A673 (cell line): ENCODE results near the gene NDE1. TPM values are rescaled to one million over a fixed set of nuclear protein-coding genes. Genes with fewer than 3 reads are reported as not detected.

Source experiments
- BruUV-seq: library from RNA; stranded (reverse); fragments of 400-500 nt; replicated peaks from 2 replicates; lab custom pipeline; 2021; lab: Mats Ljungman, UMichigan
- CTCF ChIA-PET: fragments of 300-600 bp; sonication (Branson Sonifier 250); formaldehyde crosslinking; loops from one replicate; lab custom pipeline; 2022; ENCODE audit warnings: antibody characterized with exemption; lab: Charles Lee
- POLR2A ChIA-PET: fragments of 300-600 bp; sonication (Branson Sonifier 250); formaldehyde crosslinking; loops from one replicate; lab custom pipeline; 2022; ENCODE audit warnings: antibody characterized with exemption; ENCODE audit not compliant: low non-redundant PET; lab: Charles Lee
- DNase-seq: peaks from one replicate; pipeline ENCODE4 v3.0.0-alpha.2; 2015; ENCODE audit warnings: low spot score
- H3K27ac ChIP-seq: fragments of 200-600 bp; sonication (generic); 2 replicates; pipeline ENCODE4 v1.5.1; 2016; ENCODE audit warnings: mixed run types, low read depth, mild to moderate bottlenecking, mixed read lengths, antibody characterized with exemption, low read length; ENCODE audit not compliant: poor library complexity, severe bottlenecking
- H3K27me3 ChIP-seq: fragments of 200-600 bp; sonication (generic); replicated peaks from 2 replicates; pipeline ENCODE4 v1.6.1; 2017; ENCODE audit warnings: mixed run types, low read depth, mild to moderate bottlenecking, mixed read lengths, antibody characterized with exemption, low read length; ENCODE audit not compliant: insufficient read depth, poor library complexity
- H3K36me3 ChIP-seq: fragments of 200-600 bp; sonication (generic); 2 replicates; pipeline ENCODE4 v1.6.1; 2016; ENCODE audit warnings: mixed run types, mild to moderate bottlenecking, mixed read lengths, antibody characterized with exemption, low read length; ENCODE audit not compliant: insufficient read depth, poor library complexity, severe bottlenecking
- H3K4me1 ChIP-seq: fragments of 200-600 bp; sonication (generic); 2 replicates; pipeline ENCODE4 v1.6.1; 2017; ENCODE audit warnings: mixed run types, mild to moderate bottlenecking, mixed read lengths, antibody characterized with exemption, low read length; ENCODE audit not compliant: insufficient read depth, poor library complexity, severe bottlenecking
- H3K4me3 ChIP-seq: fragments of 200-600 bp; sonication (generic); 2 replicates; pipeline ENCODE4 v1.5.1; 2016; ENCODE audit warnings: low read depth, mixed run types, mild to moderate bottlenecking, mixed read lengths, low read length; ENCODE audit not compliant: poor library complexity, severe bottlenecking
- H3K9me3 ChIP-seq: fragments of 200-600 bp; sonication (generic); 2 replicates; pipeline ENCODE4 v1.6.1; 2016; ENCODE audit warnings: mixed run types, low read depth, mild to moderate bottlenecking, mixed read lengths, antibody characterized with exemption, low read length; ENCODE audit not compliant: poor library complexity, severe bottlenecking
- EZH2 ChIP-seq: fragments of 200-600 bp; sonication (generic); IDR thresholded peaks from 2 replicates; pipeline ENCODE4 v1.6.1; 2017; ENCODE audit warnings: borderline replicate concordance, low read depth, mild to moderate bottlenecking, mixed read lengths, antibody characterized with exemption, low read length; ENCODE audit not compliant: poor library complexity, severe bottlenecking
- intact Hi-C: fragments of 100-400 bp; cut with micrococcal nuclease; formaldehyde crosslinking; loops from one replicate; pipeline ENCODE4 v1.10.0; 2022; ENCODE audit not compliant: unreplicated experiment
- total RNA-seq: library from RNA; stranded (reverse); gene quantifications from 2 replicates; pipeline ENCODE4 v1.2.3, GENCODE V29; 2021

Gene NDE1
- total RNA-seq, 1 experiment from 2014 or later: 78.1 TPM

DNA sequence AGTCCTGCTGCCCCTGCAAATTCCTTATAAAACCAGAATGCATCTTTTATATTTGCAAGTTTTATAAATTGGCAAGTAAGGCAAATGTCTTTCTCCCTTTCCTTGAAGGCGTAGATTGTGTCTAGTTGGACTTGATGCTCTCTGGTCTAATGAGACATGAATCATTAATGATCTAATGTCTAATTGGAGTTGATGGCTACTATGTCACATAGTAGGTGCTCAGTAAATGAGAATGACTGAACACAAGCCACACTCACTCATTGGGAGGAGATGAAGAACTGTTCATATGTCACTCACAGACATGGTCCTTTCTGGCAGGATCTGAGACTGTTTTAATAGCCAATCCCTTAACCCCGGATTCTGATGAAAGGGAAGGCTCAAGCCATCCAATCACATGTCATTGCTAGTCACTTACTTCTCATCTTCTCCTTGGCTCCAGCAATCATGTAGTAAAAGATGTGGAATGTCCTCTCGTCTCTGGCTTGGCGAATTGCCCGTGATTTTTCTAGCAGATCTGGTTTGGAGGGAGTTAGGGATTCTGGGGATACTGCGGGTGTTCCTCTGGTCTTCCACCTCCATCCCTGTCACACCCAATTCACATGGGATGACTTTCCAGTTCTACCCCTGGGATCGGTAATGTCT is 125.7 kb downstream of the NDE1 start:
- no TSS peak for BruUV-seq
- no peaks in the 10 kb centered on the region for H3K9me3 ChIP-seq
- CTCF ChIA-PET: no interaction called here
- no peak overlapping the region for H3K4me3 ChIP-seq
- H3K36me3 ChIP-seq: no peaks in the 10 kb centered on the region
- no peak overlapping the region for H3K27ac ChIP-seq
- peaks cover 3% of the 10 kb centered on the region for H3K27me3 ChIP-seq
- H3K4me1 ChIP-seq: no peaks in the 10 kb centered on the region
- intact Hi-C loops: no loop called here
- POLR2A ChIA-PET: no interaction called here
- no peak for TF ChIP-seq EZH2
- DNase-seq: no peak

Other genes starting within 250 kb of the NDE1 start
- 11.5 and 16.8 TPM in 2 replicates for gene BMERB1, start 215.7 kb upstream of the NDE1 start, total RNA-seq
- 71.6 and 75.9 TPM in 2 replicates for gene MARF1, start 7.1 kb upstream of the NDE1 start, total RNA-seq
- not detected in 2 replicates for gene MYH11, start 206.8 kb downstream of the NDE1 start, total RNA-seq
- gene CEP20, start 238.4 kb downstream of the NDE1 start, total RNA-seq: 50.2 and 51.0 TPM in 2 replicates